ENCODE measurements around the gene INPP5B.
"Not testable (repeated sequence)": the region's sequence is repeated elsewhere in the genome, so short reads cannot be mapped to it uniquely, and the experiment has no call there.

Gene INPP5B

DNA sequence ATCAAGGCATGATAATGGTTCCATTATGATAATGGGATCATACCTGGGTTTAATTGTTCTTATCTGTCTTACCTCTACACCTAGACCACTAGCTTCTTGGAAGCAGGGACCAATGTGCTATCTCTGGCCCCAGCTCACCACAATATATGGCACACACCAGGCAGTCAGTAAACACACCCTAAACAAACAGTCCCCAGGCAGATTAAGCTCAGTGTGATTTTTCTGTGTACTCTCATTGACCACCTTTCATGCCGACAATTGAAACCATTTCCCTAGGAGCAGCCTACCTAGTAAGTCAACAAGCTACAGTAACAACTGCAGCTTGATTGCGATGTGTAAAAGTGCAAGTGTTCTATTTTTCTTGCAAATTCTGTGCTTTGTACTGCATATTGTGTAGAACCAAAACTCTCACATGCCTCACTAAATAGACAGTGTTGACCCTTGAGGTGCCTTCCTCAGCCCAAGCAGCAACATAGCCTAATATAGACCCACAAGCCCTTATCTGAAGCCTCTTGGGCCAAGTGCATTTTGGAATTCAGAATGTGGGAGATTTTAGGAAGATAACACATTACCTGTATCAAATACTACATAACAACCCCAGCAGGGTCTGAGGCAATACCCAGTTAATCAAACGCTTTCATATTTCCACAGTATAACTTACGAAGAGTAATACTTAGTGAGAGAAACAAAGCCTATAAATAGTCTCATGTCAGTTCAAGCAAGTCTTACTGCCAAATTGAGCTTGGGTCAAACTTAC is 32.0 kb downstream of the INPP5B start:
- TF ChIP-seq GATA1 (IDR thresholded peaks at IDR 0.05; ENCODE audit: low read depth, low read length), result no peak
- TF ChIP-seq POLR2A (IDR thresholded peaks at IDR 0.05; ENCODE audit: low read length), result no peak
- DNase-seq, result peak in 1 of 2 experiments; percentile 9

DNA sequence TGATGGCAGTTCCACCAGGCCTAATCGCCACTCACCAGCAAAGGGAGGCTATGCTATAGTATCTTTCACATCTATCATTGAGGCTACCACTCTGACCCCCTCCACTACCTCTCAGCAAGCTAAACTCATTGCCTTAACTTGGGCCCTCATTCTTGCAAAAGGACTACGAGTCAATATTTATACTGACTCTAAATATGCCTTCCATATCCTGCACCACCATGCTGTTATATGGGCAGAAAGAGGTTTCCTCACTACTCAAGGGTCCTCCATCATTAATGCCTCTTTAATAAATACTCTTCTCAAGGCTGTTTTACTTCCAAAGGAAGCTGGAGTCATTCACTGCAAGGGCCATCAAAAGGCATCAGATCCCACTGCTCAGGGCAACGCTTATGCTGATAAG is 35.4 kb downstream of the INPP5B start:
- not testable (repeated sequence) for DNase-seq

DNA sequence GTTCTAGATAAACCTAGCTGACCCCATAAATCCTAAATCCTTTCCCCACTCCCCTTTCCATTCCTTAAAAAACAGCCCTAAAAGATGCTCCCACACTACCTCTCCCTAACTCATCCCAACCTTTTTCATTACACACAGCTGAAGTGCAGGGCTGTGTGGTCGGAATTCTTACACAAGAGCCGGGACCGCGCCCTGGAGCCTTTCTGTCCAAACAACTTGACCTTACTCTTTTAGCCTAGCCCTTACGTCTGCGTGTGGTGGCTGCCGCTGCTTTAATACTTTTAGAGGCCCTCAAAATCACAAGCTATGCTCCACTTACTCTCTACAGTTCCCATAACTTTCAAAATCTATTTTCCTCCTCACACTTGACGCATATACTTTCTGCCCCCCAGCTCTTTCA is 36.0 kb downstream of the INPP5B start:
- DNase-seq, result not testable (repeated sequence)

DNA sequence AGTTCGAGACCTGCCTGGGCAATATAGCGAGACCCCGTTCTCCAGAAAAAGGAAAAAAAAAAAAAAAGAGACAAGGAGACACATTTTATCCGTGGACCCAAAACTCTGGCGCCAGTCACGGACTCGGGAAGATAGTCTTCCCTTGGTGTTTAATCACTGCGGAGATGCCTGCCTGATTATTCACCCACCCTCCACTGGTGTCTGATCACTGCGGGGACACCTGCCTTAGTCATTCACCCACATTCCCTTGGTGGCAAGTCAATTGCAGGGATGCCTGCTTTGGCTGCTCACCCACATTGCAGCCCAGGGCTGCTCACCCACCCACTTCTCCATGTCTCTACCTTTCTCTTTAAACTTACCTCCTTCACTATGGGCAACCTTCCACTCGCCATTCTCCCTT is 38.3 kb downstream of the INPP5B start:
- DNase-seq, result not testable (repeated sequence)

DNA sequence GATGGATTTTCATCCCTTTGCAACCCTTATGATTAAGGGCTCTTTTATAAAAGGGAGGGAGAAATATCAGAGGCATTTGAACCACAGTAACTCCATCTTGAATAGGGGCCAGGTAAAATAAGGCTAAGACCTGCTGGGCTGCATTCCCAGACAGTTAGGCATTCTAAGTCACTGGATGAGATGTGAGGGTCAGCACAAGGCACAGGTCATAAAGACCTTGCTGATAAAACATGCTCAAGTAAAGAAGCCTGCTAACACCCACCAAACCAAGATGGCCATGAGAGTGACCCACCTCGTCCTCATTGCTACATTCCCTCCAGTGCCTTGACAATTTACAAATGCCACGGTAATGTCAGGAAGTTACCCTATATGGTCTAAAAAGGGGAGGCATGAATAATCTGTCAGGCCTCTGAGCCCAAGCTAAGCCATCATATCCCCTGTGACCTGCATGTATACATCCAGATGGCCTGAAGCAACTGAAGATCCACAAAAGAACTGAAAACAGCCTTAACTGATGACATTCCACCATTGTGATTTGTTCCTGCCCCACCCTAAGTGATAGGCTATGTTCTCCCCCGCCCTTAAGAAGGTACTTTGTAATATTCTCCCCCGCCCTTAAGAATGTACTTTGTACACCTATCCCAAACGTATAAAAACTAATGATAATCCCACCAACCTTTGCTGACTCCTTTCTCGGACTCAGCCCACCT is 39.3 kb downstream of the INPP5B start:
- not testable (repeated sequence) for DNase-seq

DNA sequence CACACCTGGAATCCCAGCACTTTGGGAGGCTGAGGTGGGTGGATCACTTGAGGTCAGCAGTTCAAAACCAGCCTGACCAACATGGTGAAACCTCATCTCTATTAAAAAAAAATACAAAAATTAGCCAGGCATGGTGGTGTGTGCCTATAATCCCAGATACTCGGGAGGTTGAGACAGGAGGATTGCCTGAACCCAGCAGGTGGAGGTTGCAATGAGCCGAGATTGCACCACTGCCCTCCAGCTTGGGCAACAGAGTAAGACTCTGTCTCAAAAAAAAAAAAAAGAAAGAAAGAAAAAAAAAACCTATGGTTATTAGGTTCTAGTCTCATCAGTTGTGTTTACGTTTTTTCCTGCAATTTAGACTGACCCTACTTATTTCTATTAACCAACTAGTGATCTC is 40.3 kb downstream of the INPP5B start:
- not testable (repeated sequence) for DNase-seq

DNA sequence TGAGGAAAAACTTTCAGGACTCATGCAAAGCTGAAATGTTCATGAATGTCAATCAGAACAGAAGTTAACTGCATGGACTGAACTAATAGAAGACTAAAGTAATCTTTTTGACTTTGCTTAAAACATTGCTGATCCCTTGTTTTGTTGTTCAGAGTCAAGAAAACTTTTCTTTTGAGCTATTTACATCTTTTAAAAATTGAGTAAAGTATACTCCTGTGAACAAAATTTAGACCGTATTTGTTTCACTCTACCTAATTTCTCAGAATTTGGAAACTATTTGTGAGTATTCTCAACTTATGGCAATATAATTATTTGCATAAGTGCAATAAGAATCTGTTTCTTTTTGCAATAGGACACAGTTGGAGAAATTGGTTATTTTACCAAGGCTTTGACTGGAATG is 41.1 kb downstream of the INPP5B start:
- DNase-seq, result no peak
- TF ChIP-seq POLR2A (IDR thresholded peaks at IDR 0.05; ENCODE audit: low read length) (no peak), GATA1 (IDR thresholded peaks at IDR 0.05; ENCODE audit: low read depth, low read length) (no peak)

DNA sequence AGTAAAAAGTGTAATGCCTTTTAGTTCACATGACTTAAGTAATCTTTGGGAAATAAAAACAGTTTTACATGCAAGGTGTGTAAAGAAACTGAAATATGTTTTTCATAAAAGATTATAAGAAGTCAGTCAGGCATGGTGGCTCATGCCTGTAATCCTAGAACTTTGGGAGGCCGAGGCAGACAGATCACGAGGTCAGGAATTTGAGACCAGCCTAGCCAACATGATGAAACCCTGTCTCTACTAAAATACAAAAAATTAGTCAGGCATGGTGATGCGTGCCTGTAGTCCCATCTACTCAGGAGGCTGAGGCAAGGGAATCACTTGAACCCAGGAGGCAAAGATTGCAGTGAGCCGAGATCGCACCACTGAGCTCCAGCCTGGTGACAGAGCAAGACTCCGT is 42.9 kb downstream of the INPP5B start:
- not testable (repeated sequence) for DNase-seq

DNA sequence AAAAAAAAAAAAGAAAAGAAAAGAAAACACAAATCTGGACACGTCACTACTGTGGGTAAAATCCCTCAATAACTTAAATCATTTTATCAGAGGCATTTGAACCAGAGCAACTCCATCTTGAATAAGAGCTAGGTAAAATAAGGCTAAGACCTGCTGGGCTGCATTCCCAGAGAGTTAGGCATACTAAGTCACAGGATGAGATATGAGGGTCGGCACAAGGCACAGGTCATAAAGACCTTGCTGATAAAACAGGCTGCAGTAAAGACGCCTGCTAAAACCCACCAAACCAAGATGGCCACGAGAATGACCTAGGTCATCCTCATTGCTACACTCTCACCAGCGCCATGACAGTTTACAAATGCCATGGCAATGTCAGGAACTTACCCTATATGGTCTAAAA is 43.9 kb downstream of the INPP5B start:
- TF ChIP-seq POLR2A (IDR thresholded peaks at IDR 0.05; ENCODE audit: low read length) (no peak), GATA1 (IDR thresholded peaks at IDR 0.05; ENCODE audit: low read depth, low read length) (no peak)
- DNase-seq, result no peak

DNA sequence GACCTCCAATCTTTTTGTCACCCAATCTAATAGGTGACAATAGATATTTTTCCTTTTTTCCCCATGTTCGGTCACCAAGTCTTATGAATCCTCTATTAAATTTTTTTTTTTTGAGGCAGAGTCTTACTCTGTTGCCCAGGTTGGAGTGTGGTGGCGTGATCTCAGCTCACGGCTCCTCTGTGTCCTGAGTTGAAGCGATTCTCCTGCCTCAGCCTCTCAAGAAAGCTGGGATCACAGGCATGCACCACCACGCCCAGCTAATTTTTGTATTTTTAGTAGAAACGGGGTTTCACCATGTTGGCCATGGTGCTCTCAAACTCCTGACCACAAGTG is 45.0 kb downstream of the INPP5B start:
- TF ChIP-seq GATA1 (IDR thresholded peaks at IDR 0.05; ENCODE audit: low read depth, low read length), result no peak
- TF ChIP-seq POLR2A (IDR thresholded peaks at IDR 0.05; ENCODE audit: low read length), result no peak
- no peak for DNase-seq

DNA sequence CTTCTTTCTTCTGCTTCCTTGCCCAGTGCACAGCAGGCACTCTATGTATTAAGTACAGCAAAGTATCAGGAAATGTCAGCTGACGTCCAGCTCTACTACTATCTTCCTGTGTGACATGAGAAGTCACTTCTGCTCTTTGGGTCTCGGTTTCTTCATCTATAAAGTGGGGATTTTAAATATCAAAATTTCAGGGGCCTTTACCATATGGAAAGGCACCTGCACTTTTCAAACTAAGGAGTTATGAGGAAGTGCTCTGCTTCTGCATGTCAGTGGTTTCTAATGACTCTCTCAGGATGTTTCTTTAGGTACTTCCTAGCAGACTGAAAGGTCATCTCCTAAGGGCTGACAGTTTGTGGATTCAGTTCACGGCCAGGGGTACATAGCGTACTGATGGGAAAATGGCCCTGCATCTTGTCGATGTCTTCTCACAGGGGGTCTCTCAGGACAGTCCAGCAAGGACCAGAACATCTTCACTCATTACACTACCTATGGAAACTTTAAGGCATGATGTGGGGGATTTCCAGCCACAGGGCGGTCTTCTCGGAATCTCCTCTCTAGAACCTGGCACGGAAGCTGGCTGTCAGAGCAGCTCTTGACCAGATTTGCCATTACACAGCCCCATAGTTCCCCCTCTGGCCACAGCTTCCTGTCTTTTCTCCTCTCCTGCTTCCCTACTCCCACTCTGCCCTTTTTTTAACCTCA is 45.5 kb downstream of the INPP5B start:
- DNase-seq, result no peak
- TF ChIP-seq POLR2A (IDR thresholded peaks at IDR 0.05; ENCODE audit: low read length) (no peak), GATA1 (IDR thresholded peaks at IDR 0.05; ENCODE audit: low read depth, low read length) (no peak)

DNA sequence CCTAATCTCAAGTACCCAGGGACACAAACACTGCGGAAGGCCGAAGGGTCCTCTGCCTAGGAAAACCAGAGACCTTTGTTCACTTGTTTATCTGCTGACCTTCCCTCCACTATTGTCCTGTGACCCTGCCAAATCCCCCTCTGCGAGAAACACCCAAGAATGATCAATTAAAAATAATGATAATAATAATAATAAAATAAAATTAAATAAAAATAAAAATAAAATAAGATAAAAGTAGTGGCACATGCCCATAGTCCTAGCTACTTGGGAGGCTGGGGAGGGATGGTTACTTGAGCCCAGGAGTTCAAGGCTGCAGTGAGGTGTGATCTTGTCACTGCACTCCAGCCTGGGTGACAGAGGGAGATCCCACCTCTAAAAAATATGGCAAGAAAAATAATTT is 49.3 kb downstream of the INPP5B start:
- DNase-seq, result not testable (repeated sequence)

DNA sequence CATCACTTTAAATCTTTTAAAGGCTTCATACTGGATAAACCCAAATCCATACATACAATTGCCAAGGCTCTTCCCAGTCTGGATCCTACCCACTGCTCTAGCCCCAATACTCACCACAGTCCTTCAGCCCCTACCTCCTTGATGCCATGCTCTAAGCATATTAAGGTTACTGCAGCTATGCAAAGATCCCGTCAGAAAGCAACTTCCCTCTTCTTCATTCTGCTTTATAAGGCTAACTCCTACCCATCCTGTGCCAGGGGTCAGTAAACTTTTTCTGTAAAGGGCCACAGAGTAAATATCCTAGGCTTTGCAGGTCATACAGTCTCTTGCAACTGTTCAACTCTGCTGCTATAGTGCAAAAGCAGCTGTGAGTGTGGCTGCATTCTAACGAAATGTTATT is 53.2 kb downstream of the INPP5B start:
- DNase-seq, result no peak
- TF ChIP-seq POLR2A (IDR thresholded peaks at IDR 0.05; ENCODE audit: low read length) (no peak), GATA1 (IDR thresholded peaks at IDR 0.05; ENCODE audit: low read depth, low read length) (no peak)

DNA sequence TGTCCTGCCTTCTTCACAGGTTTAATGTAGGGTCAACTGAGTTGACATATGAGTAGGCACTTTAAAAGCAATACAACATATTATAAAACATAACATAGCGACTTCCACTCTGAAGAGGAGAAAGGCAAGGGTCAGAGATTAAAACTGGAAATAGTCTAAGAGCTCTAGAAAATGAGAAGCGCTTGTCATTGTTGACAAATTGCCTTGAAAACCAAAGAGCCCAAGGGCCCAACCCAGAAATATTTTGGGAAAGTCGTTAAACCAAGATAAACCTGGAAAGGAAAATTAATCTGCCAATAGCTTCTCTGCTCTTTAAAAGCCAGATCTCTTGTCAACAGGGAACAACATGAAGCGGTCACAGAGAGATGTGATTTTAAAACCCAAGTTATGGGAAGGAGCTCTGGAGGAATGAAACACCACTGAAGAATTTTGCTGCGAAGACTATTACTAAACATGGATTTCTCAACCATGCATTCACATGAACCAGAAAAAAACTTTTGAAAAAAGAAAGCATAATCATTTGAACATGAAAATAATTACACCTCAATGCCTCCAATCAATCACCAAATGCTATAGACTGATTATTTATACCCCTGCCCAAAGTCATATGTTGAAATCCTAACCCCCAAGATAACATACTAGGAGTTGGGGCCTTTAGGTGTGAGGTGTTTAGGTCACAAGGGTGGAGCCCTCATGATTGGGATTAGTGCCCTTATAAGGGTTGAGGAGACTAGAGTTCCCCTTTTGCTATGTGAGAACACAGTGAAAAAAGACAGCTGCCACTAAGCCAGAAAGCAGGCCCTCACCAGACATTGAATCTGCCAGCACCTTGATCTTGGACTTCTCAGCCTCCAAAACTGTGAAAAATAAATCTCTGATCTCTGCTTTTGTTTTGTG is 54.5 kb downstream of the INPP5B start:
- TF ChIP-seq GATA1 (IDR thresholded peaks at IDR 0.05; ENCODE audit: low read depth, low read length) (no peak), POLR2A (IDR thresholded peaks at IDR 0.05; ENCODE audit: low read length) (no peak)
- DNase-seq, result no peak

Data from erythroblast (primary cell).